ENCODE data around the gene MIEF1. TPM values are rescaled to one million over a fixed set of nuclear protein-coding genes. Genes with fewer than 3 reads are reported as not detected.

Gene MIEF1
- total and polyA plus RNA-seq, 2 of the 8 experiments (the other 6 are each of a cell fraction or from before 2014, with no cell fraction given), result 16.8 to 32.7 TPM

GRCh38 chr22:39534591-39535356 is 32.7 kb downstream of the MIEF1 start:
- H4K20me1 ChIP-seq (replicated peaks in 1 of 2; ENCODE audit: control insufficient read depth in 1 of 2, insufficient read depth in 2 of 2, low read length in 2 of 2), result peaks cover 3 to 10% of the 10 kb centered on the region in 2 experiments
- H3K14ac ChIP-seq (ENCODE audit: insufficient read length), result no peak overlapping the region
- no peak for FAIRE-seq
- peak overlapping the region; percentile 92; the same call in 1 of the 2 replicates for H2BK5ac ChIP-seq (ENCODE audit: low read depth, low read length)
- peak overlapping the region; percentile 96; the same call in 1 of the 2 replicates for H2BK20ac ChIP-seq (ENCODE audit: low read length)
- H3K36me3 ChIP-seq (ENCODE audit: control insufficient read depth in 2 of 4, insufficient read depth in 4 of 4, low read length in 3 of 4), result peaks cover 0 to 3% (median 0%) of the 10 kb centered on the region in 4 experiments; a peak in 1 of 8 replicates
- peaks cover 15 to 43% (median 27%) of the 10 kb centered on the region in 4 experiments for H3K4me1 ChIP-seq (replicated peaks in 1 of 4; ENCODE audit: control insufficient read depth in 3 of 4, insufficient read depth in 4 of 4, low read length in 3 of 4)
- H3K27ac ChIP-seq (ENCODE audit: low read depth, low read length), result no peak overlapping the region
- H3K23me2 ChIP-seq (ENCODE audit: low read depth, low read length), result peaks cover 8% of the 10 kb centered on the region
- H3K18ac ChIP-seq (ENCODE audit: extremely low read depth, low read length), result peak overlapping the region; percentile 97
- 0 out of 2 replicates have a peak, but pooled peaks cover under 1% of the 10 kb centered on the region for H3K79me1 ChIP-seq (ENCODE audit: low read depth, low read length)
- H3K9ac ChIP-seq (replicated peaks in 1 of 4; ENCODE audit: extremely low read depth in 1 of 4, low read depth in 3 of 4, low read length in 3 of 4), result no peak overlapping the region
- peak overlapping the region; percentile 27; the same call in 1 of the 2 replicates for H2AK5ac ChIP-seq (ENCODE audit: low read depth, low read length)
- H2BK120ac ChIP-seq (replicated peaks; ENCODE audit: low read depth, low read length), result peak overlapping the region; percentile 12
- peak overlapping the region; percentile 55 for H4K5ac ChIP-seq (ENCODE audit: insufficient read length, low read depth, low read length)
- H3K27me3 ChIP-seq (replicated peaks in 1 of 4; ENCODE audit: control insufficient read depth in 3 of 4, extremely low read depth in 1 of 4, insufficient read depth in 3 of 4, low read length in 3 of 4), result no peaks in the 10 kb centered on the region
- H3K79me2 ChIP-seq (ENCODE audit: control insufficient read depth in 1 of 2, insufficient read depth in 2 of 2, low read length in 2 of 2), result peaks cover 0 to 14% of the 10 kb centered on the region in 2 experiments; a peak in 2 of 4 replicates
- CTCF ChIA-PET (ENCODE audit: partially characterized antibody), result interaction anchor here (0.6 to 21.9 kb wide), 70 partner anchors 10 to 1679 kb away, joined by 3 to 361 read pairs (median 4); partner anchors contain the start of gene MIEF1
- peak overlapping the region; percentile 87 for H4K8ac ChIP-seq (ENCODE audit: extremely low read depth, insufficient read depth, low read length)
- H3K23ac ChIP-seq (ENCODE audit: insufficient read length), result no peak overlapping the region
- H3K4me2 ChIP-seq (ENCODE audit: insufficient read depth in 1 of 2, low read depth in 2 of 2, low read length in 2 of 2), result peak overlapping the region; percentile 48 to 74
- peak overlapping the region; percentile 94 for H4K91ac ChIP-seq (replicated peaks; ENCODE audit: insufficient read length, low read length)
- POLR2A ChIA-PET (ENCODE audit: partially characterized antibody), result interaction anchor here (0.5 to 3.6 kb wide), 9 partner anchors 12 to 800 kb away, joined by 3 to 61 read pairs (median 4); partner anchors contain the start of genes ATF4 and RPL3
- no peaks in the 10 kb centered on the region for H3K9me3 ChIP-seq (ENCODE audit: insufficient read depth in 2 of 2, low read depth in 1 of 2, low read length in 1 of 2)
- H3K4ac ChIP-seq (replicated peaks; ENCODE audit: insufficient read length, low read depth, low read length), result peak overlapping the region; percentile 95
- H2BK12ac ChIP-seq (ENCODE audit: low read depth, low read length), result peak overlapping the region; percentile 91
- DNase-seq (ENCODE audit: low read depth in 1 of 2, low spot score in 2 of 2), result peak in 1 of 2 experiments; percentile 99
- peak overlapping the region in 2 of 4 experiments; percentile 36 to 48; a peak in 3 of 8 replicates for H3K4me3 ChIP-seq (ENCODE audit: extremely low read depth in 1 of 4, insufficient read depth in 2 of 4, low read depth in 3 of 4, low read length in 4 of 4)
- 7% methylated on average over 33 of the region's 41 CpGs; no CpG with 5 or more reads in 1 of the 2 experiments for WGBS, 2 experiments (ENCODE audit: extremely low coverage in 1 of 2, insufficient coverage in 1 of 2, insufficient read length in 1 of 2, insufficient replicate concordance in 2 of 2, low coverage in 1 of 2, low lambda C conversion rate in 2 of 2, missing lambda C conversion rate in 1 of 2)
- no peak overlapping the region for H3K56ac ChIP-seq (replicated peaks; ENCODE audit: insufficient read length, low read depth, low read length)
- peak overlapping the region; percentile 25; the same call in 1 of the 2 replicates for H2BK15ac ChIP-seq (ENCODE audit: low read length)
- H2AFZ ChIP-seq (ENCODE audit: low read length), result peak overlapping the region; percentile 75
- TF ChIP-seq EGR1 (IDR thresholded peaks at IDR 0.05; ENCODE audit: borderline replicate concordance, low read depth, low read length) (peak; percentile 48; the same call in 1 of the 2 replicates), MAFK (IDR thresholded peaks at IDR 0.05; ENCODE audit: low read depth, low read length) (no peak), BACH1 (IDR thresholded peaks at IDR 0.05; ENCODE audit: low read length) (peak; percentile 57; the same call in 1 of the 2 replicates), NANOG (IDR thresholded peaks at IDR 0.05; ENCODE audit: insufficient read depth, low read depth, low read length, poor library complexity, severe bottlenecking) (peak; percentile 21), MAX (IDR thresholded peaks at IDR 0.05) (0 out of 2 replicates have a peak, but pooled peaks have one; percentile 7), KDM1A (IDR thresholded peaks at IDR 0.05; ENCODE audit: borderline replicate concordance, low read length) (0 out of 2 replicates have a peak, but pooled peaks have one; percentile 26), EZH2 (IDR thresholded peaks at IDR 0.05; ENCODE audit: low read depth, low read length, severe bottlenecking) (no peak), BCL11A (IDR thresholded peaks at IDR 0.05; ENCODE audit: low read depth in 2 of 2, low read length in 2 of 2) (no peak), E2F6 (IDR thresholded peaks at IDR 0.05) (no peak)
